Skin of body (tissue), 2 donors: ENCODE data around the gene FRMD4B. TPM values are rescaled to one million over a fixed set of nuclear protein-coding genes. Genes with fewer than 3 reads are reported as not detected.
"Not testable (repeated sequence)": the region's sequence is repeated elsewhere in the genome, so short reads cannot be mapped to it uniquely, and the experiment has no call there.

ENCODE experiments used
- DNase-seq: peaks from one replicate; lab custom pipeline; 2025; lab: John Stamatoyannopoulos, UW
- total RNA-seq: library from RNA; depleted of rRNA; stranded (reverse); fragments of >200 nt; gene quantifications from one replicate; pipeline ENCODE4 v1.2.3, GENCODE V29; 2014

Gene FRMD4B
- total RNA-seq, 1 donor from 2014 or later: 49.7 TPM

GRCh38 chr3:69288161-69288895 is 97.6 kb downstream of the FRMD4B start:
- DNase-seq: no peak

GRCh38 chr3:69283913-69284611 is 101.8 kb downstream of the FRMD4B start:
- no peak for DNase-seq

- DNase-seq: no peak
Observed at GRCh38 chr3:69283496-69283895, 102.4 kb downstream of the FRMD4B start.

GRCh38 chr3:69282181-69282580 is 103.7 kb downstream of the FRMD4B start:
- no peak for DNase-seq

- not testable (repeated sequence) for DNase-seq
Observed at GRCh38 chr3:69277403-69277802, 108.5 kb downstream of the FRMD4B start.

GRCh38 chr3:69276884-69277283 is 109.0 kb downstream of the FRMD4B start:
- no peak for DNase-seq

- not testable (repeated sequence) for DNase-seq
Observed at GRCh38 chr3:69276191-69276590, 109.7 kb downstream of the FRMD4B start.

- no peak for DNase-seq
Observed at GRCh38 chr3:69273896-69274295, 112.0 kb downstream of the FRMD4B start.

- DNase-seq: no peak
Observed at GRCh38 chr3:69272556-69272955, 113.3 kb downstream of the FRMD4B start.

GRCh38 chr3:69271098-69271497 is 114.8 kb downstream of the FRMD4B start:
- no peak for DNase-seq

- DNase-seq: no peak
Observed at GRCh38 chr3:69266585-69266984, 119.3 kb downstream of the FRMD4B start.

GRCh38 chr3:69266071-69266470 is 119.8 kb downstream of the FRMD4B start:
- DNase-seq: not testable (repeated sequence)

GRCh38 chr3:69260843-69261405 is 125.0 kb downstream of the FRMD4B start:
- not testable (repeated sequence) for DNase-seq

GRCh38 chr3:69260216-69260787 is 125.6 kb downstream of the FRMD4B start:
- DNase-seq: no peak

GRCh38 chr3:69259125-69259524 is 126.8 kb downstream of the FRMD4B start:
- no peak for DNase-seq

GRCh38 chr3:69255928-69256327 is 130.0 kb downstream of the FRMD4B start:
- no peak for DNase-seq

- no peak for DNase-seq
Observed at GRCh38 chr3:69254351-69254750, 131.5 kb downstream of the FRMD4B start.

GRCh38 chr3:69252631-69253030 is 133.3 kb downstream of the FRMD4B start:
- DNase-seq: no peak

- DNase-seq: no peak
Observed at GRCh38 chr3:69252141-69252540, 133.7 kb downstream of the FRMD4B start.

GRCh38 chr3:69251078-69251805 is 134.6 kb downstream of the FRMD4B start:
- DNase-seq: no peak

GRCh38 chr3:69250014-69250413 is 135.9 kb downstream of the FRMD4B start:
- DNase-seq: no peak

- no peak for DNase-seq
Observed at GRCh38 chr3:69249001-69249400, 136.9 kb downstream of the FRMD4B start.
